ENCODE measurements around the gene CTIF. TPM values are rescaled to one million over a fixed set of nuclear protein-coding genes. Genes with fewer than 3 reads are reported as not detected.
A peak's percentile ranks its signal among the peaks of the same experiment; 100 is the strongest.

The CTIF gene
- total and polyA plus RNA-seq, 4 donors = 12.2 to 45.7 (median 32.6) TPM

- Histone ChIP-seq H3K4me3 (no peak overlapping the region), H3K27ac (ENCODE audit: low read depth in 1 of 2, low read length in 1 of 2) (no peak overlapping the region), H3K36me3 (ENCODE audit: control insufficient read depth in 4 of 4, insufficient read depth in 4 of 4, low read length in 4 of 4) (peaks cover 0 to 5% (median 0%) of the 10 kb centered on the region in 4 donors), H3K9ac (ENCODE audit: insufficient read depth in 1 of 2, low read length in 2 of 2) (no peak overlapping the region), H3K4me1 (ENCODE audit: control insufficient read depth in 5 of 5, insufficient read depth in 5 of 5, low read length in 5 of 5) (peaks cover 0 to 19% (median 6%) of the 10 kb centered on the region in 5 donors), H3K9me3 (ENCODE audit: control insufficient read depth in 4 of 4, insufficient read depth in 3 of 4, low read length in 3 of 4) (no peaks in the 10 kb centered on the region), H3K27me3 (ENCODE audit: control insufficient read depth in 3 of 3, insufficient read depth in 3 of 3, low read length in 2 of 3) (no peaks in the 10 kb centered on the region)
- TF ChIP-seq CTCF (IDR thresholded peaks at IDR 0.05; ENCODE audit: control extremely low read depth, extremely low read depth) = no peak
- ATAC-seq (ENCODE audit: insufficient read depth, low FRiP score) = no peak
- WGBS, 2 donors = 87 to 89% methylated on average over 6 of the region's 6 CpGs
- DNase-seq = no peak
These were observed 144.4 kb downstream of the CTIF start for GRCh38 chr18:48683197-48683596.

- DNase-seq (no peak), ATAC-seq (ENCODE audit: insufficient read depth, low FRiP score) (no peak)
- no peak for TF ChIP-seq CTCF (IDR thresholded peaks at IDR 0.05; ENCODE audit: control extremely low read depth, extremely low read depth)
- H3K4me1 ChIP-seq (ENCODE audit: control insufficient read depth in 5 of 5, insufficient read depth in 5 of 5, low read length in 5 of 5) = peaks cover 0 to 19% (median 6%) of the 10 kb centered on the region in 5 donors
- peaks cover 0 to 5% (median 0%) of the 10 kb centered on the region in 4 donors for H3K36me3 ChIP-seq (ENCODE audit: control insufficient read depth in 4 of 4, insufficient read depth in 4 of 4, low read length in 4 of 4)
- 91% methylated on average over 4 of the region's 4 CpGs for WGBS, 2 donors
- no peaks in the 10 kb centered on the region for H3K9me3 ChIP-seq (ENCODE audit: control insufficient read depth in 4 of 4, insufficient read depth in 3 of 4, low read length in 3 of 4)
- H3K9ac ChIP-seq (ENCODE audit: insufficient read depth in 1 of 2, low read length in 2 of 2) = no peak overlapping the region
- no peaks in the 10 kb centered on the region for H3K27me3 ChIP-seq (ENCODE audit: control insufficient read depth in 3 of 3, insufficient read depth in 3 of 3, low read length in 2 of 3)
- H3K27ac ChIP-seq (ENCODE audit: low read depth in 1 of 2, low read length in 1 of 2) = no peak overlapping the region
- H3K4me3 ChIP-seq = no peak overlapping the region
These were observed 144.8 kb downstream of the CTIF start for GRCh38 chr18:48683661-48684060.

- Histone ChIP-seq H3K4me1 (ENCODE audit: control insufficient read depth in 5 of 5, insufficient read depth in 5 of 5, low read length in 5 of 5) (peaks cover 0 to 7% (median 0%) of the 10 kb centered on the region in 5 donors), H3K27me3 (ENCODE audit: control insufficient read depth in 3 of 3, insufficient read depth in 3 of 3, low read length in 2 of 3) (no peaks in the 10 kb centered on the region), H3K9ac (ENCODE audit: insufficient read depth in 1 of 2, low read length in 2 of 2) (no peak overlapping the region), H3K9me3 (ENCODE audit: control insufficient read depth in 4 of 4, insufficient read depth in 3 of 4, low read length in 3 of 4) (no peaks in the 10 kb centered on the region), H3K4me3 (no peak overlapping the region), H3K27ac (ENCODE audit: low read depth in 1 of 2, low read length in 1 of 2) (peak overlapping the region in 1 of 2 donors; percentile 4), H3K36me3 (ENCODE audit: control insufficient read depth in 4 of 4, insufficient read depth in 4 of 4, low read length in 4 of 4) (peaks cover 0 to 10% (median 0%) of the 10 kb centered on the region in 4 donors)
- ATAC-seq (ENCODE audit: insufficient read depth, low FRiP score) = no peak
- TF ChIP-seq CTCF (IDR thresholded peaks at IDR 0.05; ENCODE audit: control extremely low read depth, extremely low read depth) = no peak
- WGBS, 2 donors = 72 to 82% methylated on average over 10 of the region's 10 CpGs
- DNase-seq = no peak
These were observed 148.7 kb downstream of the CTIF start for GRCh38 chr18:48687346-48688042.
